HT-29 (cell line): ENCODE results near the gene L1CAM. TPM values are rescaled to one million over a fixed set of nuclear protein-coding genes. Genes with fewer than 3 reads are reported as not detected.

ENCODE experiments used
- DNase-seq: peaks from one replicate; pipeline ENCODE4 v3.0.0-alpha.2; 2015; ENCODE audit warnings: low spot score
- total RNA-seq: library from RNA; depleted of rRNA; stranded (reverse); fragments of >200 nt; shearing (Covaris generic); gene quantifications from 2 replicates; pipeline ENCODE4 v1.2.3, GENCODE V29; 2014

L1CAM gene
- total RNA-seq, 1 experiment from 2014 or later = not detected

DNA sequence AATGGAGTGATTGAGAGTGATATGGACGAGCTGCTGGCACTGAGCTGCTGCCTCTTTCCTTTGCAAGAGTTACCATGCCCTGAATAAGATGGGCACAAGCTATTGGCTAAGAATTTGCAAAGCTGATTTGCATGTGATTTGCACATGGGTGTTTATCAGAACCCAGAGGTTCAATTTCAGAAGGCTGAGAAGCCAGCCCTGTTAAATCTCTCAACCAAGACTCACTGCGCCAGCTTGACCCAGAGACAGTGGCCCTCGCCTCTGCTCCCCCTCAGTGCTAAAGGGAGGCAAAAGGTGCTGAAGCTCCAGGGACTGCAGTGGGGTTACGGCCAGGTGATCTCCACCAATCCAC is 39.4 kb upstream of the L1CAM start:
- DNase-seq = no peak

DNA sequence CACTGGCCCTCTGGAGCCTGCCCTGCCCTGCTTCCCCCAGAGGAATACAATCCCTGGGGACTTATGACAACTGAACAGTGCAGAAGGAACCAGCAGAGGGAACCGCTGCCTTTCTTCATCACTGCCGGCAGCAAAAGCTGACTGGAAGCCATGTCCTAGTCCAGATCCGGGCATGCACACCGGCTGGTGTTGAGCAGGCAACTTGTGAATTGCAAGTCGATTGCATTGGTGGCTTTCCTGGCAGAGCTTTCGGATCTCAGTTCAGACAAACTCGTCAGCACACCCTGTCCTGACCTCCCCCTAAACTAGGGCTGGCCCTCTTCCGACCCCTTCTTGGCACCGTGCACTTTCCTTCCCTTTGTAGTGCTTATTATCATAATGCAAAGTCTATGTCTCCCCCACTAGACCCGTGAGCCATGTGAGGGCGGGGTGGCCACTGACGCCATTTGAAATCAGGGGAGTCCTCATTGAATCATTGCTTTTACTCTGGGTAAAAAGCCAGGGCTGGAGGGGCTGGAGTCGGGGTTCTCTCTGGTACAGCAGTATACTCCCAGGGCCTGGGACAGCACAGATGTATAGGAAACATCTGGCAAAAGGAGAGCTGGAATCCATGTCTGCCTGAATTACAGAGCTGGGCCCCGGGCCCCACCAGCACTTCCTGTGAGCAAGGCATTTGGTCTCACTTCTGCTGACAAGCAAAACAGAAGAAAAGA is 38.3 kb upstream of the L1CAM start:
- peak; percentile 62 for DNase-seq

DNA sequence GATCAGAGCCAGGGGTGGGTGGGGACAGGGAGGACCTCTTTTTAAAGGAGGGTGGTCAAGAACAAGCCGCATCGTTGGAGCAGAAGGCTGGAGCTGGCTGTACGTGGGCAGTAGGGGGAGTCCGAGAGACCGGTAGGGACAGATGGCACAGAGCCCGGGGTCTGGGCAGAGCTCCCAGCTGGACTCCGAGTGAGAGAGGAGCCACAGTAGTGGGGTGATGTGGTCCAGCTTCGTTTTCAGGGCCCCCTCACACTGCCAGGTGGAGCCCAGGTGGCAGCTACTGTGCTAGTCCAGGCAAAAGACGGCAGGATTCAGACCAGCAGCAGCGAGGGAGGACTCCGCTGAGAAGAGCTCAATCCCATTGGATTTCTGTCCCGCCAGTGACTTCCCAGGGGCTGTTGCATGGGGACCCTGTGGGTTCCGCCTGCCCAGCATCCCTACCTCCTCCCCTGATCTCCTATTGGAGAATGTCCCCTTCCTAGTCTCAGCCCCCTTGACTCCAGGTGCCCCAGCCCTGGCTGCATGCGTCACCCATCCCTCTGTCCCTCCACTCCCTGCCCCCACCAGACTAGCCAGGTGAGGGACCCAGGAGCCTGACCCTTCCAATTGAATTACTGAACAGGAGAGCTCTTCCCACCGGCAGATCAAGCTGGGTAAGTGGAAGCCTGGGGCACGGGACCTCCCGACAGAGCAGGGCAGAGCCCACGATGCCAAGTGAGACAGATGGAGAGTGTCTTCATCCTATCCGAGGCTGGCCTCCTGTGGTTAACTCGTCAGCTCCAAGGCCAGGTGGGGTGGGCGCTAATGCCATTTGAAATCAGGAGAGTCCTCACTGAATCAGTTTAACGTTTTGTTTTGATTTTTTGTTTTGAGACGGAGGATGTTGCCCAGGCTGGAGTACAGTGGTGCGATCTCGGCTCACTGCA is 37.2 kb upstream of the L1CAM start:
- DNase-seq = peak; percentile 74

GRCh38 chrX:153921511-153922446 is 35.8 kb upstream of the L1CAM start:
- no peak for DNase-seq

- DNase-seq = no peak
Observed at GRCh38 chrX:153921070-153921469, 35.1 kb upstream of the L1CAM start.

DNA sequence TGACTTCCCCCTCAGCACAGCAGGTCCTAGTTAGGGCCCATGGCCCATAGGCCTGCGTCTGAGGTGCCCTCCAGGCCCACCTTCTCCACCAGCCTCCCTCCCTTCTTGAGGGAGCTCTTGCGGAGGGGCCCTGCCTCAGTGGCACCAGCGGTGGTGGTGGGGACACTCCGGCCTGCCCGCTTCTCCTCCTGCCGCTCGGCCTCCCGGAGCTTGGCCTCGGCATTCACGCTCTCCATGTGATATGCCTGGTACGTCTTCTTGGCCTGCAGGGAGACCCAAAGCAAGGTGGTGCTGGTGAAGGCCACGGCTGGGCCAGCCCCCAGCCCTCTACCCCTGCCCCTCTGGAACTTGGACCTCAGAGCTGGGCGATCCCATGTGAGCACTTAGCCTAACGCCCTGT is 34.6 kb upstream of the L1CAM start:
- DNase-seq = no peak

DNA sequence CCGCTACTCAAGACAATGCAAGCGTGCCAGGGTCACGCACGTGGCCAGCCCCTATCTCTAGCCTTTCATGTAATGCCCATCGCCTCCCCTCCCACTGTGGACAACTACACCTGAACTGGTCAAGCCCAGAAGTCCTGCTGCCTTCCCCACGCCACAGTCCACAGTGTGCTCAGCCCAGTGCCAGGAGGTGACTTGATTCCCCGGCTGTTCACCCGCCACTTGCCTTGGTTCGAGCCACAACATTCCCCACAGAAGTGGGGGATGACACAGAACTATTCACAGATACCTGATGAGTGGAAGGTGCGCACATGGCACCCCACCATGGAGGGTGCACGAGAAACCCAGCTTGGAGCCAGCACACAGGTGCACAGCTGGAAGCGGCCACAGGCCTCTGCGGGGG is 33.3 kb upstream of the L1CAM start:
- no peak for DNase-seq

- no peak for DNase-seq
Observed at GRCh38 chrX:153917869-153918268, 31.9 kb upstream of the L1CAM start.

DNA sequence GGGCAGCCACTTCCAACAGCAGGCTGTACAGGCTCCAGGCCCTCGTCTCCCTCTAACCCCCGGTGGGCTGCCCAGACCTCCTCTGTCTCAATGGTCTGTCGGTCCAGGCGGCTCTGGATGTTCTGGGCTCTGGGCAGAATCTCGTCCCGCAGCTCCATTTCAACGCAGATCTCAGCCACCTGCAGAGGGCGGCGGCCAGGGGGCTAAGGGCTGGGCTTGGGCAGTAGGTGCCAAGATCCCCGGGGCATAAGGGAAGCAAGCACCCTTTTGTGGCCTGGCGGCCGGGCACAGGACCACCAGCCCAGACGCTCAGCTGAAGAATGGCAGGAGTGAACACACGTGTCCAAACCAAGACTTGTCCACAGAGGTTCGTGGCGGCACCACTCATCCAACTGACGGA is 27.7 kb upstream of the L1CAM start:
- DNase-seq = no peak

GRCh38 chrX:153913211-153913610 is 27.2 kb upstream of the L1CAM start:
- DNase-seq = no peak

- no peak for DNase-seq
Observed at GRCh38 chrX:153911798-153912197, 25.8 kb upstream of the L1CAM start.

GRCh38 chrX:153910446-153910845 is 24.5 kb upstream of the L1CAM start:
- DNase-seq = no peak

GRCh38 chrX:153909980-153910360 is 24.0 kb upstream of the L1CAM start:
- no peak for DNase-seq

GRCh38 chrX:153909024-153909979 is 23.3 kb upstream of the L1CAM start:
- DNase-seq = peak; percentile 47

GRCh38 chrX:153908219-153908860 is 22.4 kb upstream of the L1CAM start:
- no peak for DNase-seq

DNA sequence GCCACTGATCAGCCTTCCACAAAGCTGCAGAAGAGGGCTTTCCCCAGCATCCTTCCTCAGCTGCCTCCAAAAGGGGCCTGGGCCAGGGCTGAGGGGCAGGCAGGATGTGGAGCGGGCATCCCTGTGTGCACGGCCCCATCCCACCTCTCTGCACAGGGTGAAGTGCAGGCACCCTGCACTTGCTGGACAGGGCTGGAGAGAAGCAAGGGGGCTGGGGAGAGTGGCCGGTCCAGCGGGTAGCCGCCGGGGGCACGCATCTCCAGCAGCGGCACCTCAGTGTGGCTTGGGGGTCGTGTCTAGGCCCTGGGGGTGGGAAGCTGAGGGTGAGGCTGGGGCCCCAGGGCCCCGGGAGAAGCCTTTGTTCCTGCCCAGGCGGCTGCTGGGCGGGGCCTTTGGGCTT is 21.5 kb upstream of the L1CAM start:
- DNase-seq = no peak

DNA sequence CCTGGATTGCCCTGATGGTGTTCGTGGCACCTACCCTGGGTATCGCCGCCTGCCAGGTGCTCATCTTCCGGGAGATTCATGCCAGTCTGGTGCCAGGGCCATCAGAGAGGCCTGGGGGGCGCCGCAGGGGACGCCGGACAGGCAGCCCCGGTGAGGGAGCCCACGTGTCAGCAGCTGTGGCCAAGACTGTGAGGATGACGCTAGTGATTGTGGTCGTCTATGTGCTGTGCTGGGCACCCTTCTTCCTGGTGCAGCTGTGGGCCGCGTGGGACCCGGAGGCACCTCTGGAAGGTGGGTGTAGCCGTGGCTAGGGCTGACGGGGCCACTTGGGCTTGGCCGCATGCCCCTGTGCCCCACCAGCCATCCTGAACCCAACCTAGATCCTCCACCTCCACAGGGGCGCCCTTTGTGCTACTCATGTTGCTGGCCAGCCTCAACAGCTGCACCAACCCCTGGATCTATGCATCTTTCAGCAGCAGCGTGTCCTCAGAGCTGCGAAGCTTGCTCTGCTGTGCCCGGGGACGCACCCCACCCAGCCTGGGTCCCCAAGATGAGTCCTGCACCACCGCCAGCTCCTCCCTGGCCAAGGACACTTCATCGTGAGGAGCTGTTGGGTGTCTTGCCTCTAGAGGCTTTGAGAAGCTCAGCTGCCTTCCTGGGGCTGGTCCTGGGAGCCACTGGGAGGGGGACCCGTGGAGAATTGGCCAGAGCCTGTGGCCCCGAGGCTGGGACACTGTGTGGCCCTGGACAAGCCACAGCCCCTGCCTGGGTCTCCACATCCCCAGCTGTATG is 20.3 kb upstream of the L1CAM start:
- no peak for DNase-seq

GRCh38 chrX:153905481-153906095 is 19.6 kb upstream of the L1CAM start:
- DNase-seq = no peak
